ENCODE measurements around the gene SEPTIN10. TPM values are rescaled to one million over a fixed set of nuclear protein-coding genes. Genes with fewer than 3 reads are reported as not detected.

Gene SEPTIN10
- total RNA-seq, 1 experiment from 2014 or later, result 113 TPM

GRCh38 chr2:109501461-109501860, 112.3 kb downstream of the SEPTIN10 start:
- Histone ChIP-seq H3K27me3 (ENCODE audit: insufficient read depth, low read length) (no peaks in the 10 kb centered on the region), H3K9me3 (ENCODE audit: control insufficient read depth in 1 of 2, insufficient read depth in 1 of 2, low read depth in 1 of 2, low read length in 2 of 2) (no peaks in the 10 kb centered on the region), H4K20me1 (ENCODE audit: insufficient read depth) (no peaks in the 10 kb centered on the region), H3K4me2 (ENCODE audit: low read length) (no peak overlapping the region), H3K9me2 (ENCODE audit: insufficient read depth) (no peaks in the 10 kb centered on the region), H3K4me3 (replicated peaks in 1 of 2; ENCODE audit: low read depth in 1 of 2, low read length in 2 of 2) (no peak overlapping the region), H2AFZ (ENCODE audit: low read depth, low read length, poor library complexity, severe bottlenecking) (no peak overlapping the region), H3K79me2 (ENCODE audit: insufficient read depth, low read length) (no peaks in the 10 kb centered on the region), H3K27ac (ENCODE audit: low read depth, low read length) (no peak overlapping the region), H3K4me1 (ENCODE audit: control insufficient read depth in 1 of 2, insufficient read depth in 2 of 2, low read length in 2 of 2) (peaks cover 0 to 3% of the 10 kb centered on the region in 2 experiments; a peak in 1 of 4 replicates), H3K36me3 (ENCODE audit: control insufficient read depth in 1 of 2, insufficient read depth in 2 of 2, low read length in 2 of 2) (no peaks in the 10 kb centered on the region), H3K9ac (ENCODE audit: low read length) (no peak overlapping the region)
- BruUV-seq (replicated peaks), result no TSS peak
- TF ChIP-seq ZNF274 (IDR thresholded peaks at IDR 0.05; ENCODE audit: low read depth, low read length) (no peak), SRF (IDR thresholded peaks at IDR 0.05; ENCODE audit: low read depth) (no peak), CTCF (IDR thresholded peaks at IDR 0.05 in 2 of 3, conservative IDR thresholded peaks at IDR 0.05 in 1 of 3; ENCODE audit: borderline replicate concordance in 1 of 3, insufficient read depth in 1 of 3, low read depth in 2 of 3, low read length in 2 of 3) (no peak), YY1 (IDR thresholded peaks at IDR 0.05; ENCODE audit: extremely low read depth, insufficient replicate concordance, low read depth, low read length) (no peak), CBX3 (IDR thresholded peaks at IDR 0.05; ENCODE audit: low read depth) (no peak), RAD21 (IDR thresholded peaks at IDR 0.05; ENCODE audit: low read depth) (no peak), ATF3 (IDR thresholded peaks at IDR 0.05) (no peak), ZFX (IDR thresholded peaks at IDR 0.05) (no peak), JUND (IDR thresholded peaks at IDR 0.05) (no peak), SP1 (IDR thresholded peaks at IDR 0.05; ENCODE audit: low read depth) (no peak), REST (IDR thresholded peaks at IDR 0.05; ENCODE audit: low read depth) (no peak), CEBPB (IDR thresholded peaks at IDR 0.05; ENCODE audit: low read depth) (no peak), POLR2AphosphoS5 (IDR thresholded peaks at IDR 0.05; ENCODE audit: low read depth, low read length) (no peak), MAX (IDR thresholded peaks at IDR 0.05) (no peak), ELF1 (IDR thresholded peaks at IDR 0.05; ENCODE audit: borderline replicate concordance, low read depth) (no peak), EZH2 (IDR thresholded peaks at IDR 0.05) (no peak), TCF7L2 (IDR thresholded peaks at IDR 0.05; ENCODE audit: borderline replicate concordance, extremely low read depth, insufficient read depth, insufficient read length) (no peak), POLR2A (IDR thresholded peaks at IDR 0.05; ENCODE audit: borderline replicate concordance, extremely low read depth, insufficient read depth, insufficient read length) (no peak), SIN3A (IDR thresholded peaks at IDR 0.05; ENCODE audit: low read depth) (no peak)
- POLR2A ChIA-PET, result no interaction called here
- RAD21 ChIA-PET (ENCODE audit: low non-redundant PET in 1 of 2, low total read pairs in 2 of 2, uncharacterized antibody in 2 of 2, unreplicated experiment in 2 of 2), result no interaction called here
- ATAC-seq (no peak), DNase-seq (ENCODE audit: low read depth, low spot score) (no peak)
- intact Hi-C loops (cut with micrococcal nuclease), result no loop called here
- CTCF ChIA-PET, result no interaction called here
